Progenitor cell of endocrine pancreas (in vitro differentiated cells): Measurements from ENCODE around the gene HMGCLL1. TPM values are rescaled to one million over a fixed set of nuclear protein-coding genes. Genes with fewer than 3 reads are reported as not detected.

Experiments used
- DNase-seq: peaks from one replicate; pipeline ENCODE4 v3.0.0; 2021; ENCODE audit warnings: low spot score; ENCODE audit not compliant: unreplicated experiment
- H3K27ac Mint-ChIP-seq: 2 replicates; pipeline ENCODE4 v1.8.0; 2021; ENCODE audit warnings: mild to moderate bottlenecking, moderate library complexity, mixed read lengths
- H3K27me3 Mint-ChIP-seq: 2 replicates; pipeline ENCODE4 v1.8.0; 2021; ENCODE audit warnings: mixed read lengths
- H3K36me3 Mint-ChIP-seq: 2 replicates; pipeline ENCODE4 v1.8.0; 2022; ENCODE audit warnings: mixed read lengths; ENCODE audit not compliant: insufficient read depth
- H3K4me1 Mint-ChIP-seq: 2 replicates; pipeline ENCODE4 v1.8.0; 2021; ENCODE audit warnings: low read depth, mixed read lengths
- H3K4me3 Mint-ChIP-seq: 2 replicates; pipeline ENCODE4 v1.8.0; 2021; ENCODE audit warnings: low read depth, mild to moderate bottlenecking, moderate library complexity, mixed read lengths
- H3K9me3 Mint-ChIP-seq: 2 replicates; pipeline ENCODE4 v1.8.0; 2021; ENCODE audit warnings: low read depth, mixed read lengths
- CTCF ChIP-seq: fragments of 200-600 bp; sonication (generic); IDR thresholded peaks from one replicate; pipeline ENCODE4 v1.5.0; 2021; ENCODE audit warnings: antibody characterized with exemption, mild to moderate bottlenecking; ENCODE audit not compliant: unreplicated experiment
- total RNA-seq: library from RNA; stranded (reverse); gene quantifications from 2 replicates; pipeline ENCODE4 v1.2.1, GENCODE V29; 2021

HMGCLL1 gene
- total RNA-seq, 1 donor from 2014 or later: 0.96 TPM

GRCh38 chr6:55518529-55519060 lies 60.4 kb downstream of the HMGCLL1 start:
- H3K27me3 Mint-ChIP-seq: no peaks in the 10 kb centered on the region
- no peaks in the 10 kb centered on the region for H3K9me3 Mint-ChIP-seq
- H3K36me3 Mint-ChIP-seq: no peaks in the 10 kb centered on the region
- TF ChIP-seq CTCF: no peak
- no peak for DNase-seq
- H3K4me1 Mint-ChIP-seq: peaks cover 9% of the 10 kb centered on the region
- H3K4me3 Mint-ChIP-seq: no peak overlapping the region
- no peak overlapping the region for H3K27ac Mint-ChIP-seq

GRCh38 chr6:55516736-55517135 lies 62.3 kb downstream of the HMGCLL1 start:
- no peaks in the 10 kb centered on the region for H3K9me3 Mint-ChIP-seq
- no peak overlapping the region for H3K27ac Mint-ChIP-seq
- H3K27me3 Mint-ChIP-seq: no peaks in the 10 kb centered on the region
- TF ChIP-seq CTCF: no peak
- H3K36me3 Mint-ChIP-seq: no peaks in the 10 kb centered on the region
- H3K4me3 Mint-ChIP-seq: no peak overlapping the region
- DNase-seq: no peak
- H3K4me1 Mint-ChIP-seq: peaks cover under 1% of the 10 kb centered on the region

- no peaks in the 10 kb centered on the region for H3K9me3 Mint-ChIP-seq
- H3K27ac Mint-ChIP-seq: no peak overlapping the region
- TF ChIP-seq CTCF: no peak
- no peaks in the 10 kb centered on the region for H3K4me1 Mint-ChIP-seq
- H3K36me3 Mint-ChIP-seq: no peaks in the 10 kb centered on the region
- H3K4me3 Mint-ChIP-seq: no peak overlapping the region
- no peak for DNase-seq
- H3K27me3 Mint-ChIP-seq: no peaks in the 10 kb centered on the region
Measured at GRCh38 chr6:55512904-55513303, 66.1 kb downstream of the HMGCLL1 start.

GRCh38 chr6:55511122-55511800 lies 67.7 kb downstream of the HMGCLL1 start:
- Mint-ChIP-seq H3K27me3 (no peaks in the 10 kb centered on the region), H3K36me3 (no peaks in the 10 kb centered on the region), H3K27ac (no peak overlapping the region), H3K9me3 (no peaks in the 10 kb centered on the region), H3K4me3 (no peak overlapping the region), H3K4me1 (no peaks in the 10 kb centered on the region)
- no peak for DNase-seq
- no peak for TF ChIP-seq CTCF

GRCh38 chr6:55499591-55499990 lies 79.4 kb downstream of the HMGCLL1 start:
- Mint-ChIP-seq H3K9me3 (no peaks in the 10 kb centered on the region), H3K27ac (no peak overlapping the region), H3K4me3 (no peak overlapping the region), H3K27me3 (no peaks in the 10 kb centered on the region), H3K36me3 (no peaks in the 10 kb centered on the region), H3K4me1 (no peaks in the 10 kb centered on the region)
- DNase-seq: no peak
- TF ChIP-seq CTCF: no peak
